Measurements from ENCODE around the gene ITIH5. TPM values are rescaled to one million over a fixed set of nuclear protein-coding genes. Genes with fewer than 3 reads are reported as not detected.
"Not testable (repeated sequence)": the region's sequence is repeated elsewhere in the genome, so short reads cannot be mapped to it uniquely, and the experiment has no call there.

ITIH5 gene
- total RNA-seq, 8 experiments from 2014 or later: 0.15 to 154 (median 1.8) TPM

- ATAC-seq (replicated peaks in 6 of 8): no peak
- no peaks in the 10 kb centered on the region for H3K4me1 ChIP-seq (replicated peaks in 1 of 2)
- no peak overlapping the region for H3K4me3 ChIP-seq
- WGBS, 10 experiments: 62 to 93% (median 89%) methylated on average over 2 to 22 of the region's 23 CpGs; no CpG with 5 or more reads in 1 of the 10 experiments
- no peak overlapping the region for H3K27ac ChIP-seq
- in situ Hi-C loops (cut with MboI; ENCODE audit: low pct_unique_long_range_greater_than_20kb in 2 of 9, low sequenced_read_pairs in 9 of 9, unreplicated experiment in 9 of 9): no loop called here
Measured at GRCh38 chr10:7672341-7673134, 5.8 kb upstream of the ITIH5 start.

GRCh38 chr10:7670157-7670556 lies 3.4 kb upstream of the ITIH5 start:
- in situ Hi-C loops (cut with MboI; ENCODE audit: low pct_unique_long_range_greater_than_20kb in 2 of 9, low sequenced_read_pairs in 9 of 9, unreplicated experiment in 9 of 9): no loop called here
- Histone ChIP-seq H3K4me1 (replicated peaks in 1 of 2) (peaks cover 7 to 10% of the 10 kb centered on the region in 2 donors), H3K27ac (no peak overlapping the region), H3K4me3 (no peak overlapping the region)
- 10 to 100% (median 92%) methylated on average over 1 to 3 of the region's 3 CpGs; no CpG with 5 or more reads in 1 of the 10 experiments for WGBS, 10 experiments
- no peak for ATAC-seq (replicated peaks in 6 of 8)

- peak in 6 of 8 experiments; percentile 43 to 81 (median 74) for ATAC-seq (replicated peaks in 6 of 8)
- 13 to 24% methylated on average over 6 to 9 of the region's 44 CpGs; no CpG with 5 or more reads in 8 of the 10 experiments for WGBS, 10 experiments
- in situ Hi-C loops (cut with MboI; ENCODE audit: low pct_unique_long_range_greater_than_20kb in 2 of 9, low sequenced_read_pairs in 9 of 9, unreplicated experiment in 9 of 9): no loop called here
- Histone ChIP-seq H3K27ac (no peak overlapping the region), H3K4me1 (replicated peaks in 1 of 2) (peaks cover 8 to 14% of the 10 kb centered on the region in 2 donors), H3K4me3 (peak overlapping the region in 4 of 5 donors; percentile 10 to 28 (median 24))
Measured at GRCh38 chr10:7667262-7668141, 736 bp upstream of the ITIH5 start.

- H3K27ac ChIP-seq: no peak overlapping the region
- peaks cover 8 to 14% of the 10 kb centered on the region in 2 donors for H3K4me1 ChIP-seq (replicated peaks in 1 of 2)
- WGBS, 10 experiments: 0 to 18% (median 2%) methylated on average over 1 to 6 of the region's 6 CpGs
- in situ Hi-C loops (cut with MboI; ENCODE audit: low pct_unique_long_range_greater_than_20kb in 2 of 9, low sequenced_read_pairs in 9 of 9, unreplicated experiment in 9 of 9): no loop called here
- ATAC-seq (replicated peaks in 6 of 8): peak in 1 of 8 experiments; percentile 53
- H3K4me3 ChIP-seq: peak overlapping the region; percentile 26 to 59 (median 50)
Measured at GRCh38 chr10:7665767-7666166, 999 bp downstream of the ITIH5 start.

GRCh38 chr10:7664707-7665106 lies 2.1 kb downstream of the ITIH5 start:
- Histone ChIP-seq H3K4me1 (replicated peaks in 1 of 2) (peaks cover 8 to 14% of the 10 kb centered on the region in 2 donors), H3K4me3 (no peak overlapping the region), H3K27ac (no peak overlapping the region)
- WGBS, 10 experiments: 32 to 84% (median 56%) methylated on average over 2 of the region's 2 CpGs; no CpG with 5 or more reads in 2 of the 10 experiments
- no peak for ATAC-seq (replicated peaks in 6 of 8)
- in situ Hi-C loops (cut with MboI; ENCODE audit: low pct_unique_long_range_greater_than_20kb in 2 of 9, low sequenced_read_pairs in 9 of 9, unreplicated experiment in 9 of 9): no loop called here

GRCh38 chr10:7662522-7662921 lies 4.2 kb downstream of the ITIH5 start:
- in situ Hi-C loops (cut with MboI; ENCODE audit: low pct_unique_long_range_greater_than_20kb in 2 of 9, low sequenced_read_pairs in 9 of 9, unreplicated experiment in 9 of 9): no loop called here
- Histone ChIP-seq H3K4me3 (no peak overlapping the region), H3K27ac (no peak overlapping the region), H3K4me1 (replicated peaks in 1 of 2) (peaks cover 8 to 14% of the 10 kb centered on the region in 2 donors)
- WGBS, 10 experiments: 0 to 100% (median 75%) methylated on average over 1 to 5 of the region's 5 CpGs; no CpG with 5 or more reads in 1 of the 10 experiments
- no peak for ATAC-seq (replicated peaks in 6 of 8)

- no peaks in the 10 kb centered on the region for H3K4me1 ChIP-seq (replicated peaks in 1 of 2)
- H3K27ac ChIP-seq: no peak overlapping the region
- no peak for ATAC-seq (replicated peaks in 6 of 8)
- no peak overlapping the region for H3K4me3 ChIP-seq
- 0 to 94% (median 51%) methylated on average over 1 to 4 of the region's 4 CpGs; no CpG with 5 or more reads in 2 of the 10 experiments for WGBS, 10 experiments
- in situ Hi-C loops (cut with MboI; ENCODE audit: low pct_unique_long_range_greater_than_20kb in 2 of 9, low sequenced_read_pairs in 9 of 9, unreplicated experiment in 9 of 9): no loop called here
Measured at GRCh38 chr10:7659560-7659959, 7.2 kb downstream of the ITIH5 start.

- ATAC-seq (replicated peaks in 6 of 8): no peak
- no peak overlapping the region for H3K27ac ChIP-seq
- no peak overlapping the region for H3K4me3 ChIP-seq
- WGBS, 10 experiments: 0 to 100% (median 91%) methylated on average over 1 to 2 of the region's 2 CpGs
- in situ Hi-C loops (cut with MboI; ENCODE audit: low pct_unique_long_range_greater_than_20kb in 2 of 9, low sequenced_read_pairs in 9 of 9, unreplicated experiment in 9 of 9): no loop called here
- no peaks in the 10 kb centered on the region for H3K4me1 ChIP-seq (replicated peaks in 1 of 2)
Measured at GRCh38 chr10:7657552-7657951, 9.2 kb downstream of the ITIH5 start.

GRCh38 chr10:7657079-7657478 lies 9.7 kb downstream of the ITIH5 start:
- H3K27ac ChIP-seq; ATAC-seq (replicated peaks in 6 of 8); H3K4me1 ChIP-seq (replicated peaks in 1 of 2); H3K4me3 ChIP-seq; in situ Hi-C loops (cut with MboI; ENCODE audit: low pct_unique_long_range_greater_than_20kb in 2 of 9, low sequenced_read_pairs in 9 of 9, unreplicated experiment in 9 of 9): not testable (repeated sequence)
- WGBS, 10 experiments: 0 to 100% (median 88%) methylated on average over 2 to 8 of the region's 11 CpGs; no CpG with 5 or more reads in 1 of the 10 experiments

- Histone ChIP-seq H3K4me3 (no peak overlapping the region), H3K27ac (no peak overlapping the region), H3K4me1 (replicated peaks in 1 of 2) (peaks cover 0 to 3% of the 10 kb centered on the region in 2 donors)
- ATAC-seq (replicated peaks in 6 of 8): peak in 3 of 8 experiments; percentile 50 to 92 (median 76)
- 9 to 93% (median 68%) methylated on average over 2 to 6 of the region's 7 CpGs for WGBS, 10 experiments
- in situ Hi-C loops (cut with MboI; ENCODE audit: low pct_unique_long_range_greater_than_20kb in 2 of 9, low sequenced_read_pairs in 9 of 9, unreplicated experiment in 9 of 9): no loop called here
Measured at GRCh38 chr10:7651853-7652470, 14.8 kb downstream of the ITIH5 start.

- no peak overlapping the region for H3K4me3 ChIP-seq
- peak in 1 of 8 experiments; percentile 42 for ATAC-seq (replicated peaks in 6 of 8)
- H3K4me1 ChIP-seq (replicated peaks in 1 of 2): peaks cover 0 to 3% of the 10 kb centered on the region in 2 donors
- in situ Hi-C loops (cut with MboI; ENCODE audit: low pct_unique_long_range_greater_than_20kb in 2 of 9, low sequenced_read_pairs in 9 of 9, unreplicated experiment in 9 of 9): no loop called here
- 13 to 98% (median 81%) methylated on average over 1 to 6 of the region's 6 CpGs for WGBS, 10 experiments
- H3K27ac ChIP-seq: no peak overlapping the region
Measured at GRCh38 chr10:7649673-7650300, 17.0 kb downstream of the ITIH5 start.

GRCh38 chr10:7647062-7647664 lies 19.6 kb downstream of the ITIH5 start:
- ATAC-seq (replicated peaks in 6 of 8): no peak
- 0 to 84% (median 67%) methylated on average over 1 to 4 of the region's 4 CpGs; no CpG with 5 or more reads in 1 of the 10 experiments for WGBS, 10 experiments

More at GRCh38 chr10:7647062-7647664, 19.6 kb downstream of the ITIH5 start:
- in situ Hi-C loops (cut with MboI; ENCODE audit: low pct_unique_long_range_greater_than_20kb in 2 of 9, low sequenced_read_pairs in 9 of 9, unreplicated experiment in 9 of 9): no loop called here
- Histone ChIP-seq H3K4me1 (replicated peaks in 1 of 2) (peaks cover 0 to 3% of the 10 kb centered on the region in 2 donors), H3K4me3 (no peak overlapping the region), H3K27ac (no peak overlapping the region)

All from motor neuron (in vitro differentiated cells).